Ishikawa (cell line): ENCODE results near the gene CD82.

ENCODE experiments used
- CREB1 ChIP-seq: IDR thresholded peaks from 2 replicates; pipeline ENCODE4 v1.6.1; 2012; ENCODE audit warnings: low read depth
- TAF1 ChIP-seq: IDR thresholded peaks from 2 replicates; pipeline ENCODE4 v1.6.1; 2012; ENCODE audit warnings: low read depth, mild to moderate bottlenecking
- YY1 ChIP-seq: IDR thresholded peaks from 2 replicates; pipeline ENCODE4 v1.6.1; 2012; ENCODE audit warnings: low read depth
- TF ChIP-seq, protein P1 (sequence below): IDR thresholded peaks from 2 replicates; pipeline ENCODE4 v1.6.1; 2012
- TF ChIP-seq, protein P2 (sequence below): IDR thresholded peaks from 2 replicates; pipeline ENCODE4 v1.6.1; 2012

DNA sequence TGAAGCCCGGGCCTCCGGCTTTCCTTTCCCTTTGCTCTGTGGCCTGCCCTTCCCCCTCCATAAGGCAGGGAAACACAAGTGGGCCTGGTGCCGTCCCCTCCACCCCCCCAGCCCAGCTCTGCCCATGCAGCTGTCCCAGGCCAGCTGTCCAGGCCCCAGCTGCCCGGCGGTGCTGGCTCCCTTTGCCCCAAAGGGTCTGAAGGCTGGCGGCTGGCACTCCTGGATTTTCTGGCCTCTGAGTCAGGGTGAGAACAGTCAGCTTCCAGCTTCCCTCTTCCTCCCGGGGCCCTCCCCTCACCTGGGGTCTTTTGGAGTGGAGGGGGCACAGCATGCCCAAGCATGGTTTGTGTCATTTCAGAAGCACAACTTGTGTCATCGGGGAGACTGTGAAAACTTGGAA is 27.8 kb downstream of the CD82 start:
- TF ChIP-seq, protein P1, sequence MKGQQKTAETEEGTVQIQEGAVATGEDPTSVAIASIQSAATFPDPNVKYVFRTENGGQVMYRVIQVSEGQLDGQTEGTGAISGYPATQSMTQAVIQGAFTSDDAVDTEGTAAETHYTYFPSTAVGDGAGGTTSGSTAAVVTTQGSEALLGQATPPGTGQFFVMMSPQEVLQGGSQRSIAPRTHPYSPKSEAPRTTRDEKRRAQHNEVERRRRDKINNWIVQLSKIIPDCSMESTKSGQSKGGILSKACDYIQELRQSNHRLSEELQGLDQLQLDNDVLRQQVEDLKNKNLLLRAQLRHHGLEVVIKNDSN, result no peak
- TF ChIP-seq CREB1 (no peak), YY1 (no peak), TAF1 (no peak)
- TF ChIP-seq, protein P2, sequence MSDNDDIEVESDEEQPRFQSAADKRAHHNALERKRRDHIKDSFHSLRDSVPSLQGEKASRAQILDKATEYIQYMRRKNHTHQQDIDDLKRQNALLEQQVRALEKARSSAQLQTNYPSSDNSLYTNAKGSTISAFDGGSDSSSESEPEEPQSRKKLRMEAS, result no peak
